K562 (cell line): Measurements from ENCODE around the gene UNC79. TPM values are rescaled to one million over a fixed set of nuclear protein-coding genes. Genes with fewer than 3 reads are reported as not detected.

Experiments
- ERF ChIP-seq: fragments of 450-650 bp; formaldehyde crosslinking; IDR thresholded peaks from 2 replicates; pipeline ENCODE4 v1.4.0; 2020; ENCODE audit warnings: mild to moderate bottlenecking, mixed read lengths
- NR2C1 ChIP-seq, 2 experiments: fragments of 450-650 bp; IDR thresholded peaks; 2 replicates each; pipeline ENCODE4 v1.6.1; 2017; ENCODE audit warnings: mild to moderate bottlenecking in 2 of 2, antibody characterized with exemption in 1 of 2, inconsistent platforms in 1 of 2, missing compliant biosample characterization in 1 of 2, missing genetic modification characterization in 1 of 2
- ZNF444 ChIP-seq: fragments of 250-450 bp; sonication (Bioruptor Pico); IDR thresholded peaks from 2 replicates; pipeline ENCODE4 v1.4.0; 2020; ENCODE audit warnings: mild to moderate bottlenecking, moderate library complexity
- ZNF76 ChIP-seq: fragments of 250-450 bp; sonication (Bioruptor Pico); IDR thresholded peaks from 2 replicates; pipeline ENCODE4 v1.4.0; 2020; ENCODE audit warnings: mild to moderate bottlenecking, moderate library complexity, borderline replicate concordance
- polyA plus RNA-seq, 8 experiments: library from polyadenylated mRNA; depleted of rRNA in 4 of 8; stranded (reverse) in 5 of 8; unstranded in 3 of 8; fragments of >200 nt; fragmentation: Nextera tagmentation in 2 of 8; fragmentation: Illumina TruSeq in 1 of 8; extraction: Ambion mirVana in 2 of 8; extraction: Trizol in 1 of 8; gene quantifications; 2 replicates each; pipeline versions ENCODE4 v1.2.1 to v1.2.3, GENCODE V29; 2011 to 2014; ENCODE audit warnings: inconsistent platforms in 1 of 8, missing spikeins in 1 of 8
- total RNA-seq, 7 experiments: library from RNA; depleted of rRNA in 6 of 7; stranded (reverse); fragments of >200 nt in 6 of 7; fragmentation: Illumina TruSeq in 2 of 7; extraction: Trizol in 2 of 7; gene quantifications; 2 replicates each; pipeline versions ENCODE4 v1.2.1 to v1.2.3, GENCODE V29; 2011 to 2021; ENCODE audit warnings: low replicate concordance in 1 of 7
- TF ChIP-seq, protein P1 (sequence below): sonication (generic); formaldehyde crosslinking; IDR thresholded peaks from 2 replicates; pipeline ENCODE4 v1.4.0; 2020; ENCODE audit warnings: mild to moderate bottlenecking, missing genetic modification reagents
- TF ChIP-seq, protein P2 (sequence below): fragments of 250-450 bp; sonication (Bioruptor Pico); IDR thresholded peaks from 2 replicates; pipeline ENCODE4 v1.8.0; 2022; ENCODE audit warnings: moderate library complexity, mild to moderate bottlenecking, inconsistent platforms

Gene UNC79
- total and polyA plus RNA-seq, 9 of the 15 experiments (the other 6 are each of a cell fraction or from before 2014, with no cell fraction given), result under 0.01 to 0.04 (median 0.01) TPM; not detected in 6

DNA sequence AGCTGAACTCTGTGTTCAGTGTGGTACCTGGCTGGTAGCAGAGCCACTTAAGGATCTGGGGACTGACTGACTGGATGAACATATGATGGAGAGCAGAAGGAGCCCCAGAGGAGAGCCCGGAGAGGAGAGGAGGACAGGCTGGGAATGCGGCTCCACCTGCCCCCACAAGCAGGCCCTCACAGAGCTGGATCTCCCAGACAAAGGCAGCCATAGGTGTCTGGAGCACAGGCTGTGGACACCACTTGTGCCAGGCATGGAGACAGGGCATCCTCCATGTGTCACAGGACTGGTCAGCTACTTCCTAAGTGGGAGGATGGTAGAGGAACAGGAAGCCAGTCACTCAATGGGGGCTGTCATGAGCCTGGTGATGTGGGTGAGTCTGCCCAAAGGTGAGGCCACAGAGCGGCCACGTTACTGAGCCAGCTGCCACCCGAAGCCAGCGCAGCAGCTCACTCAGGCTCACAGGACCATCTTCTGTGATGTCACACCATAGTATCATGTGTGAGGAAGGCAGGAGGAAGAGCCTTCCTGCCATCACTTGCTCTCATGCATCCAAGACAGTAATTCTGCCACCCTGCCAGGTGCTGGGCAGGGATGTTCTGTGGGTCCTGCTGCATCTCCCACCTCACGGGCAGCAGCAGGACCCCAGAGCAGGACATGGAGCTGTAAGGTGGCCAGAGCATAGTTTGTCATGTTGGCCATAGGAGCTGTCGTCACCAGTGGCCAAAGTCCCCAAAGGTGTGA is 285.4 kb downstream of the UNC79 start (continued):
- TF ChIP-seq ERF (CRISPR knock-in tag), result no peak
- no peak for TF ChIP-seq ZNF444 (CRISPR knock-in tag)
- TF ChIP-seq ZNF76 (CRISPR knock-in tag), result no peak
- TF ChIP-seq, protein P1, sequence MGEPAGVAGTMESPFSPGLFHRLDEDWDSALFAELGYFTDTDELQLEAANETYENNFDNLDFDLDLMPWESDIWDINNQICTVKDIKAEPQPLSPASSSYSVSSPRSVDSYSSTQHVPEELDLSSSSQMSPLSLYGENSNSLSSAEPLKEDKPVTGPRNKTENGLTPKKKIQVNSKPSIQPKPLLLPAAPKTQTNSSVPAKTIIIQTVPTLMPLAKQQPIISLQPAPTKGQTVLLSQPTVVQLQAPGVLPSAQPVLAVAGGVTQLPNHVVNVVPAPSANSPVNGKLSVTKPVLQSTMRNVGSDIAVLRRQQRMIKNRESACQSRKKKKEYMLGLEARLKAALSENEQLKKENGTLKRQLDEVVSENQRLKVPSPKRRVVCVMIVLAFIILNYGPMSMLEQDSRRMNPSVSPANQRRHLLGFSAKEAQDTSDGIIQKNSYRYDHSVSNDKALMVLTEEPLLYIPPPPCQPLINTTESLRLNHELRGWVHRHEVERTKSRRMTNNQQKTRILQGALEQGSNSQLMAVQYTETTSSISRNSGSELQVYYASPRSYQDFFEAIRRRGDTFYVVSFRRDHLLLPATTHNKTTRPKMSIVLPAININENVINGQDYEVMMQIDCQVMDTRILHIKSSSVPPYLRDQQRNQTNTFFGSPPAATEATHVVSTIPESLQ, result no peak
- no peak for TF ChIP-seq NR2C1 (IDR thresholded peaks at IDR 0.05)
- no peak for TF ChIP-seq NR2C1 (tag; IDR thresholded peaks at IDR 0.05)
- TF ChIP-seq, protein P2, sequence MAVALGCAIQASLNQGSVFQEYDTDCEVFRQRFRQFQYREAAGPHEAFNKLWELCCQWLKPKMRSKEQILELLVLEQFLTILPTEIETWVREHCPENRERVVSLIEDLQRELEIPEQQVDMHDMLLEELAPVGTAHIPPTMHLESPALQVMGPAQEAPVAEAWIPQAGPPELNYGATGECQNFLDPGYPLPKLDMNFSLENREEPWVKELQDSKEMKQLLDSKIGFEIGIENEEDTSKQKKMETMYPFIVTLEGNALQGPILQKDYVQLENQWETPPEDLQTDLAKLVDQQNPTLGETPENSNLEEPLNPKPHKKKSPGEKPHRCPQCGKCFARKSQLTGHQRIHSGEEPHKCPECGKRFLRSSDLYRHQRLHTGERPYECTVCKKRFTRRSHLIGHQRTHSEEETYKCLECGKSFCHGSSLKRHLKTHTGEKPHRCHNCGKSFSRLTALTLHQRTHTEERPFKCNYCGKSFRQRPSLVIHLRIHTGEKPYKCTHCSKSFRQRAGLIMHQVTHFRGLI (CRISPR knock-in tag), result no peak
